Measurements from ENCODE around the gene PFDN6. TPM values are rescaled to one million over a fixed set of nuclear protein-coding genes. Genes with fewer than 3 reads are reported as not detected.
"Not testable (repeated sequence)": the region's sequence is repeated elsewhere in the genome, so short reads cannot be mapped to it uniquely, and the experiment has no call there.

PFDN6 gene
- polyA plus RNA-seq, 1 of the 3 experiments (the other 2 are of a cell fraction), result 182 TPM

GRCh38 chr6:33273924-33274902 lies 15.2 kb upstream of the PFDN6 start:
- POLR2A ChIA-PET, result no interaction called here
- H3K9me3 ChIP-seq, result no peaks in the 10 kb centered on the region
- peaks cover 58% of the 10 kb centered on the region for H3K79me2 ChIP-seq (ENCODE audit: insufficient read depth)
- CTCF ChIA-PET, result interaction anchor here (1.0 to 1.2 kb wide), 2 partner anchors 15 to 25 kb away, joined by 3 read pairs; partner anchors contain the start of gene WDR46
- H3F3A ChIP-seq (replicated peaks; ENCODE audit: insufficient read depth), result peaks cover 65% of the 10 kb centered on the region
- H3K9me2 ChIP-seq, result no peaks in the 10 kb centered on the region
- no peak for TF ChIP-seq MXI1 (IDR thresholded peaks at IDR 0.05; ENCODE audit: low read depth, low read length)
- TF ChIP-seq POLR2AphosphoS5 (IDR thresholded peaks at IDR 0.05; ENCODE audit: low read depth, low read length), result peak; percentile 11
- TF ChIP-seq, protein P1, sequence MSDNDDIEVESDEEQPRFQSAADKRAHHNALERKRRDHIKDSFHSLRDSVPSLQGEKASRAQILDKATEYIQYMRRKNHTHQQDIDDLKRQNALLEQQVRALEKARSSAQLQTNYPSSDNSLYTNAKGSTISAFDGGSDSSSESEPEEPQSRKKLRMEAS (IDR thresholded peaks at IDR 0.05; ENCODE audit: low read depth), result no peak
- no peak for TF ChIP-seq GATA2 (CRISPR knock-in tag; IDR thresholded peaks at IDR 0.05)
- TF ChIP-seq, protein P2, sequence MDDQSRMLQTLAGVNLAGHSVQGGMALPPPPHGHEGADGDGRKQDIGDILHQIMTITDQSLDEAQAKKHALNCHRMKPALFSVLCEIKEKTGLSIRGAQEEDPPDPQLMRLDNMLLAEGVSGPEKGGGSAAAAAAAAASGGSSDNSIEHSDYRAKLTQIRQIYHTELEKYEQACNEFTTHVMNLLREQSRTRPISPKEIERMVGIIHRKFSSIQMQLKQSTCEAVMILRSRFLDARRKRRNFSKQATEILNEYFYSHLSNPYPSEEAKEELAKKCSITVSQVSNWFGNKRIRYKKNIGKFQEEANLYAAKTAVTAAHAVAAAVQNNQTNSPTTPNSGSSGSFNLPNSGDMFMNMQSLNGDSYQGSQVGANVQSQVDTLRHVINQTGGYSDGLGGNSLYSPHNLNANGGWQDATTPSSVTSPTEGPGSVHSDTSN (IDR thresholded peaks at IDR 0.05), result no peak
- no peak for TF ChIP-seq EZH2phosphoT487 (IDR thresholded peaks at IDR 0.05; ENCODE audit: borderline replicate concordance, low read depth)
- no peak for TF ChIP-seq USF1 (IDR thresholded peaks at IDR 0.05; ENCODE audit: borderline replicate concordance, low read depth)
- TF ChIP-seq, protein P3, sequence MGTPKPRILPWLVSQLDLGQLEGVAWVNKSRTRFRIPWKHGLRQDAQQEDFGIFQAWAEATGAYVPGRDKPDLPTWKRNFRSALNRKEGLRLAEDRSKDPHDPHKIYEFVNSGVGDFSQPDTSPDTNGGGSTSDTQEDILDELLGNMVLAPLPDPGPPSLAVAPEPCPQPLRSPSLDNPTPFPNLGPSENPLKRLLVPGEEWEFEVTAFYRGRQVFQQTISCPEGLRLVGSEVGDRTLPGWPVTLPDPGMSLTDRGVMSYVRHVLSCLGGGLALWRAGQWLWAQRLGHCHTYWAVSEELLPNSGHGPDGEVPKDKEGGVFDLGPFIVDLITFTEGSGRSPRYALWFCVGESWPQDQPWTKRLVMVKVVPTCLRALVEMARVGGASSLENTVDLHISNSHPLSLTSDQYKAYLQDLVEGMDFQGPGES (IDR thresholded peaks at IDR 0.05; ENCODE audit: low read depth, low read length), result no peak
- peak; percentile 16 for TF ChIP-seq CHD2 (IDR thresholded peaks at IDR 0.05; ENCODE audit: low read length, partially characterized antibody)
- TF ChIP-seq RXRA (IDR thresholded peaks at IDR 0.05; ENCODE audit: borderline replicate concordance, low read depth), result no peak
- no peak overlapping the region for H2AFZ ChIP-seq (ENCODE audit: low read depth)
- WGBS (ENCODE audit: low lambda C conversion rate), result 18% methylated on average over 14 of the region's 14 CpGs
- H3K4me1 ChIP-seq (ENCODE audit: control insufficient read depth in 1 of 2, insufficient read depth in 2 of 2, low read depth in 1 of 2, low read length in 1 of 2), result peaks cover 36 to 39% of the 10 kb centered on the region in 2 experiments; a peak in 3 of 4 replicates
- DNase-seq, result no peak
- H3K27ac ChIP-seq (ENCODE audit: low read depth in 2 of 2, low read length in 1 of 2), result peak overlapping the region; percentile 54 to 88
- H3K4me3 ChIP-seq (ENCODE audit: low read depth in 2 of 2, low read length in 1 of 2), result peak overlapping the region; percentile 76 to 91
- peak overlapping the region; percentile 95; the same call in 1 of the 2 replicates for H3K9ac ChIP-seq
- H4K20me1 ChIP-seq (ENCODE audit: insufficient read depth), result peaks cover 44% of the 10 kb centered on the region
- H3K4me2 ChIP-seq, result peak overlapping the region; percentile 94
- peaks cover 46 to 50% of the 10 kb centered on the region in 2 experiments for H3K36me3 ChIP-seq (replicated peaks in 1 of 2; ENCODE audit: control insufficient read depth in 1 of 2, insufficient read depth in 2 of 2, low read length in 1 of 2)
- H3K27me3 ChIP-seq (ENCODE audit: insufficient read depth), result no peaks in the 10 kb centered on the region

DNA sequence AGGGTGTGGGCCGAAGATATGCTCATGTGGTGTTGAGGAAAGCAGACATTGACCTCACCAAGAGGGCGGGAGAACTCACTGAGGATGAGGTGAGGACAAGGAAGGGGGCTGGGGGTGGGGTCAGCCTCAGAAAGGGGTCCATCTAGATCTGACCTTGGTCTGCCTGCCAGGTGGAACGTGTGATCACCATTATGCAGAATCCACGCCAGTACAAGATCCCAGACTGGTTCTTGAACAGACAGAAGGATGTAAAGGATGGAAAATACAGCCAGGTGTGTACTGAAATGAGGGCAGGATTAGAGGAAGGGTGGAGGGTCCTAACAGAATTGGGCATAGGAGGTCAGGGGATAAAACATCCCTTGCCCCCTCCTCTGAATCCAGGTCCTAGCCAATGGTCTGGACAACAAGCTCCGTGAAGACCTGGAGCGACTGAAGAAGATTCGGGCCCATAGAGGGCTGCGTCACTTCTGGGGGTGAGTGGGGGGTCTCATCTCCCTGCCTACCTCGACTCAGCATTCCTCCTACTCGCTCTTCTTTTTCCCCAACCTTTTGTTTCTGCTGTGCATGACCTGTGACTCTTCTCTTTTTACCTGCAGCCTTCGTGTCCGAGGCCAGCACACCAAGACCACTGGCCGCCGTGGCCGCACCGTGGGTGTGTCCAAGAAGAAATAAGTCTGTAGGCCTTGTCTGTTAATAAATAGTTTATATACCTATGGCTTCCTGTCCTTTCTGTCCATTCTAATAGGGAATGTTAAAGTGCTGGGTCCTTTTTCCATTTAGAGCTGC lies 13.4 kb upstream of the PFDN6 start:
- H3K4me1 ChIP-seq (ENCODE audit: control insufficient read depth in 1 of 2, insufficient read depth in 2 of 2, low read depth in 1 of 2, low read length in 1 of 2), result peaks cover 31 to 36% of the 10 kb centered on the region in 2 experiments; a peak in 3 of 4 replicates
- WGBS (ENCODE audit: low lambda C conversion rate), result 67% methylated on average over 16 of the region's 16 CpGs
- peak overlapping the region; percentile 86 to 88 for H3K27ac ChIP-seq (ENCODE audit: low read depth in 2 of 2, low read length in 1 of 2)
- not testable (repeated sequence) for H3K27me3 ChIP-seq (ENCODE audit: insufficient read depth); H3K9me2 ChIP-seq; H3K9me3 ChIP-seq; H2AFZ ChIP-seq (ENCODE audit: low read depth); DNase-seq
- peaks cover 82% of the 10 kb centered on the region for H3F3A ChIP-seq (replicated peaks; ENCODE audit: insufficient read depth)
- H3K4me3 ChIP-seq (ENCODE audit: low read depth in 2 of 2, low read length in 1 of 2), result peak overlapping the region; percentile 49 to 76
- H3K9ac ChIP-seq, result peak overlapping the region; percentile 95; the same call in 1 of the 2 replicates
- ChIA-PET CTCF (interaction anchor here (1.2 to 4.9 kb wide), 6 partner anchors 14 to 27 kb away, joined by 3 to 49 read pairs (median 16); partner anchors contain the start of genes PFDN6, RGL2 and WDR46), POLR2A (interaction anchor here (1.1 to 2.9 kb wide), 3 partner anchors 22 to 150 kb away, joined by 3 to 26 read pairs (median 3); partner anchors contain the start of gene RGL2)
- H3K36me3 ChIP-seq (replicated peaks in 1 of 2; ENCODE audit: control insufficient read depth in 1 of 2, insufficient read depth in 2 of 2, low read length in 1 of 2), result peaks cover 46 to 56% of the 10 kb centered on the region in 2 experiments
- H3K4me2 ChIP-seq, result peak overlapping the region; percentile 94
- H4K20me1 ChIP-seq (ENCODE audit: insufficient read depth), result peaks cover 47% of the 10 kb centered on the region
- H3K79me2 ChIP-seq (ENCODE audit: insufficient read depth), result peaks cover 47% of the 10 kb centered on the region

Data from SK-N-SH (cell line).